Measurements from ENCODE around the gene RARG.
"Not testable (repeated sequence)": the region's sequence is repeated elsewhere in the genome, so short reads cannot be mapped to it uniquely, and the experiment has no call there.

RARG gene

GRCh38 chr12:53187145-53187899 lies 44.7 kb downstream of the RARG start:
- no peak for DNase-seq

- DNase-seq, result no peak
Observed at GRCh38 chr12:53186745-53187144, 45.3 kb downstream of the RARG start.

GRCh38 chr12:53185582-53186153 lies 46.3 kb downstream of the RARG start:
- no peak for DNase-seq

GRCh38 chr12:53184828-53185227 lies 47.2 kb downstream of the RARG start:
- no peak for DNase-seq

- DNase-seq, result no peak
Observed at GRCh38 chr12:53182903-53183302, 49.1 kb downstream of the RARG start.

GRCh38 chr12:53181935-53182334 lies 50.1 kb downstream of the RARG start:
- DNase-seq, result no peak

GRCh38 chr12:53180931-53181645 lies 50.9 kb downstream of the RARG start:
- peak; percentile 88 for DNase-seq

GRCh38 chr12:53180220-53180930 lies 51.6 kb downstream of the RARG start, which contains the start of the genes CSAD and ZNF740:
TSS of gene CSAD (minus strand) at chr12:53180925. CDS start at chr12:53173470, 7,455 bp downstream.
TSS of gene ZNF740 (plus strand) at chr12:53180722. CDS start at chr12:53181984, 1,262 bp downstream.
- peak; percentile 99 for DNase-seq

- no peak for DNase-seq
Observed at GRCh38 chr12:53179687-53180219, 52.3 kb downstream of the RARG start.

- DNase-seq, result not testable (repeated sequence)
Observed at GRCh38 chr12:53178803-53179202, 53.2 kb downstream of the RARG start.

GRCh38 chr12:53177447-53177846 lies 54.6 kb downstream of the RARG start:
- DNase-seq, result not testable (repeated sequence)

GRCh38 chr12:53176750-53177149 lies 55.3 kb downstream of the RARG start:
- DNase-seq, result no peak

- no peak for DNase-seq
Observed at GRCh38 chr12:53174881-53175491, 57.0 kb downstream of the RARG start.

GRCh38 chr12:53173085-53173715 lies 58.8 kb downstream of the RARG start:
- no peak for DNase-seq

GRCh38 chr12:53172352-53172751 lies 59.7 kb downstream of the RARG start:
- no peak for DNase-seq

- no peak for DNase-seq
Observed at GRCh38 chr12:53171725-53172329, 60.2 kb downstream of the RARG start.

GRCh38 chr12:53170876-53171724 lies 60.9 kb downstream of the RARG start:
- no peak for DNase-seq

GRCh38 chr12:53170215-53170614 lies 61.8 kb downstream of the RARG start:
- DNase-seq, result no peak

GRCh38 chr12:53169644-53170043 lies 62.4 kb downstream of the RARG start:
- no peak for DNase-seq

GRCh38 chr12:53166837-53167236 lies 65.2 kb downstream of the RARG start:
- no peak for DNase-seq
